SK-N-SH treated with all-trans-retinoic acid at 6 μM for 48 hours (cell line): ENCODE measurements around the gene PPP1R27.

Experiments
- ATAC-seq: fragments of 200-7000 bp; cut with Tn5 transposase; 3 replicates; pipeline ENCODE4 v1.9.1; 2020; ENCODE audit warnings: mild to moderate bottlenecking, moderate library complexity
- BACH2 ChIP-seq: fragments of 250-450 bp; sonication (Bioruptor Pico); IDR thresholded peaks from 2 replicates; pipeline ENCODE4 v1.9.0; 2021; ENCODE audit warnings: mild to moderate bottlenecking, borderline replicate concordance
- CSDC2 ChIP-seq: fragments of 250-450 bp; sonication (Bioruptor Pico); IDR thresholded peaks from 2 replicates; pipeline ENCODE4 v1.5.0; 2020; ENCODE audit warnings: mild to moderate bottlenecking, moderate library complexity
- ESRRG ChIP-seq: fragments of 250-450 bp; sonication (Bioruptor Pico); IDR thresholded peaks from 2 replicates; pipeline ENCODE4 v1.6.1; 2021; ENCODE audit warnings: mild to moderate bottlenecking
- GLIS3 ChIP-seq: fragments of 250-450 bp; sonication (Bioruptor Pico); IDR thresholded peaks from 2 replicates; pipeline ENCODE4 v1.5.0; 2020; ENCODE audit warnings: mild to moderate bottlenecking, moderate library complexity
- OSR1 ChIP-seq: fragments of 250-450 bp; sonication (Bioruptor Pico); IDR thresholded peaks from 2 replicates; pipeline ENCODE4 v1.8.0; 2022; ENCODE audit warnings: moderate library complexity, mild to moderate bottlenecking, inconsistent platforms
- PPARA ChIP-seq: fragments of 250-450 bp; sonication (Bioruptor Pico); IDR thresholded peaks from 2 replicates; pipeline ENCODE4 v1.5.0; 2020; ENCODE audit warnings: mild to moderate bottlenecking, borderline replicate concordance
- RARB ChIP-seq: fragments of 250-450 bp; sonication (Bioruptor Pico); IDR thresholded peaks from 2 replicates; pipeline ENCODE4 v1.8.0; 2021; ENCODE audit warnings: mild to moderate bottlenecking, moderate library complexity
- SNAI2 ChIP-seq: fragments of 250-450 bp; sonication (Bioruptor Pico); IDR thresholded peaks from 2 replicates; pipeline ENCODE4 v1.5.0; 2020; ENCODE audit warnings: mild to moderate bottlenecking, moderate library complexity
- TCF4 ChIP-seq: fragments of 250-450 bp; sonication (Bioruptor Pico); IDR thresholded peaks from 2 replicates; pipeline ENCODE4 v1.8.0; 2021; ENCODE audit warnings: mild to moderate bottlenecking, moderate library complexity, borderline replicate concordance
- ZC3H10 ChIP-seq: fragments of 250-450 bp; sonication (Bioruptor Pico); IDR thresholded peaks from 2 replicates; pipeline ENCODE4 v1.5.1; 2021; ENCODE audit warnings: mild to moderate bottlenecking, moderate library complexity
- ZFP3 ChIP-seq: fragments of 250-450 bp; sonication (Bioruptor Pico); IDR thresholded peaks from 2 replicates; pipeline ENCODE4 v1.5.0; 2020; ENCODE audit warnings: mild to moderate bottlenecking, moderate library complexity
- ZFP30 ChIP-seq: fragments of 450-650 bp; formaldehyde crosslinking; IDR thresholded peaks from 2 replicates; pipeline ENCODE4 v1.5.0; 2022; ENCODE audit warnings: mild to moderate bottlenecking, moderate library complexity
- ZNF565 ChIP-seq: fragments of 450-650 bp; formaldehyde crosslinking; conservative IDR thresholded peaks from 2 replicates; pipeline ENCODE4 v1.5.0; 2020; ENCODE audit warnings: low read depth, mild to moderate bottlenecking, moderate library complexity
- ZNF70 ChIP-seq: fragments of 450-650 bp; formaldehyde crosslinking; IDR thresholded peaks from 2 replicates; pipeline ENCODE4 v1.5.0; 2020; ENCODE audit warnings: mild to moderate bottlenecking, moderate library complexity
- ZNF8 ChIP-seq: fragments of 450-650 bp; formaldehyde crosslinking; IDR thresholded peaks from 2 replicates; pipeline ENCODE4 v1.5.0; 2020; ENCODE audit warnings: mild to moderate bottlenecking, moderate library complexity
- TF ChIP-seq, protein P1 (sequence below): fragments of 250-450 bp; sonication (Bioruptor Pico); IDR thresholded peaks from 2 replicates; pipeline ENCODE4 v1.5.1; 2021; ENCODE audit warnings: mild to moderate bottlenecking, moderate library complexity
- TF ChIP-seq, protein P2 (sequence below): fragments of 250-450 bp; sonication (Bioruptor Pico); IDR thresholded peaks from 2 replicates; pipeline ENCODE4 v1.8.0; 2020; ENCODE audit warnings: mild to moderate bottlenecking, moderate library complexity, borderline replicate concordance
- TF ChIP-seq, protein P3 (sequence below): fragments of 250-450 bp; sonication (Bioruptor Pico); IDR thresholded peaks from 2 replicates; pipeline ENCODE4 v1.5.1; 2020; ENCODE audit warnings: low read depth, mild to moderate bottlenecking, moderate library complexity
- TF ChIP-seq, protein P4 (sequence below): fragments of 250-450 bp; sonication (Bioruptor Pico); IDR thresholded peaks from 2 replicates; pipeline ENCODE4 v1.8.0; 2021; ENCODE audit warnings: low read depth, mild to moderate bottlenecking, moderate library complexity, borderline replicate concordance
- TF ChIP-seq, protein P5 (sequence below): fragments of 250-450 bp; sonication (Bioruptor Pico); IDR thresholded peaks from 2 replicates; pipeline ENCODE4 v1.5.0; 2020; ENCODE audit warnings: mild to moderate bottlenecking, moderate library complexity

The PPP1R27 gene

DNA sequence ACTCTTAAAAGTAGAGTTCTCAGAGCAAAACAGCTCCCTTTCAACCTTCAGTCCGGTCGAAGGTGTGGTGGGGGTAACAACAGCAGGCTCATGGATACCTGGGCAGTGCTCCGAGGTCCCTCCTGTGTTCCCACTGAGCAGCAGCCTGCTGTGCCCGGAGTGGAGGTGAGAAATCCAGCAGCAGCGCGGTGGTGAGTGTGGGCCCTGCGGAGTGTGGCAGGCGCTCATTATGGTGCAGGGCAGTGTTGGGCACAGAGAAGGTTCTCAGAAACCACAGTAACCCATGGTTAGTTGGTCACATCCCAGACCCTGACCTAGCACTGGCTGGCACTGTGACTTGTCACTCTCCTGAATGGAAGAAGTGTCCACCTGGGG is 30.5 kb upstream of the PPP1R27 start:
- no peak for ATAC-seq
- TF ChIP-seq ZNF70 (CRISPR knock-in tag) = no peak
- TF ChIP-seq, protein P1, sequence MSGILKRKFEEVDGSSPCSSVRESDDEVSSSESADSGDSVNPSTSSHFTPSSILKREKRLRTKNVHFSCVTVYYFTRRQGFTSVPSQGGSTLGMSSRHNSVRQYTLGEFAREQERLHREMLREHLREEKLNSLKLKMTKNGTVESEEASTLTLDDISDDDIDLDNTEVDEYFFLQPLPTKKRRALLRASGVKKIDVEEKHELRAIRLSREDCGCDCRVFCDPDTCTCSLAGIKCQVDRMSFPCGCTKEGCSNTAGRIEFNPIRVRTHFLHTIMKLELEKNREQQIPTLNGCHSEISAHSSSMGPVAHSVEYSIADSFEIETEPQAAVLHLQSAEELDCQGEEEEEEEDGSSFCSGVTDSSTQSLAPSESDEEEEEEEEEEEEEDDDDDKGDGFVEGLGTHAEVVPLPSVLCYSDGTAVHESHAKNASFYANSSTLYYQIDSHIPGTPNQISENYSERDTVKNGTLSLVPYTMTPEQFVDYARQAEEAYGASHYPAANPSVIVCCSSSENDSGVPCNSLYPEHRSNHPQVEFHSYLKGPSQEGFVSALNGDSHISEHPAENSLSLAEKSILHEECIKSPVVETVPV (CRISPR knock-in tag) = no peak
- no peak for TF ChIP-seq ZFP3
- TF ChIP-seq SNAI2 (CRISPR knock-in tag) = no peak
- TF ChIP-seq GLIS3 = no peak
- TF ChIP-seq ZNF565 (CRISPR knock-in tag) = no peak
- TF ChIP-seq, protein P2, sequence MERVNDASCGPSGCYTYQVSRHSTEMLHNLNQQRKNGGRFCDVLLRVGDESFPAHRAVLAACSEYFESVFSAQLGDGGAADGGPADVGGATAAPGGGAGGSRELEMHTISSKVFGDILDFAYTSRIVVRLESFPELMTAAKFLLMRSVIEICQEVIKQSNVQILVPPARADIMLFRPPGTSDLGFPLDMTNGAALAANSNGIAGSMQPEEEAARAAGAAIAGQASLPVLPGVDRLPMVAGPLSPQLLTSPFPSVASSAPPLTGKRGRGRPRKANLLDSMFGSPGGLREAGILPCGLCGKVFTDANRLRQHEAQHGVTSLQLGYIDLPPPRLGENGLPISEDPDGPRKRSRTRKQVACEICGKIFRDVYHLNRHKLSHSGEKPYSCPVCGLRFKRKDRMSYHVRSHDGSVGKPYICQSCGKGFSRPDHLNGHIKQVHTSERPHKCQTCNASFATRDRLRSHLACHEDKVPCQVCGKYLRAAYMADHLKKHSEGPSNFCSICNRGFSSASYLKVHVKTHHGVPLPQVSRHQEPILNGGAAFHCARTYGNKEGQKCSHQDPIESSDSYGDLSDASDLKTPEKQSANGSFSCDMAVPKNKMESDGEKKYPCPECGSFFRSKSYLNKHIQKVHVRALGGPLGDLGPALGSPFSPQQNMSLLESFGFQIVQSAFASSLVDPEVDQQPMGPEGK (CRISPR knock-in tag) = no peak
- TF ChIP-seq OSR1 (CRISPR knock-in tag) = no peak
- no peak for TF ChIP-seq ZNF8 (CRISPR knock-in tag)
- TF ChIP-seq, protein P3, sequence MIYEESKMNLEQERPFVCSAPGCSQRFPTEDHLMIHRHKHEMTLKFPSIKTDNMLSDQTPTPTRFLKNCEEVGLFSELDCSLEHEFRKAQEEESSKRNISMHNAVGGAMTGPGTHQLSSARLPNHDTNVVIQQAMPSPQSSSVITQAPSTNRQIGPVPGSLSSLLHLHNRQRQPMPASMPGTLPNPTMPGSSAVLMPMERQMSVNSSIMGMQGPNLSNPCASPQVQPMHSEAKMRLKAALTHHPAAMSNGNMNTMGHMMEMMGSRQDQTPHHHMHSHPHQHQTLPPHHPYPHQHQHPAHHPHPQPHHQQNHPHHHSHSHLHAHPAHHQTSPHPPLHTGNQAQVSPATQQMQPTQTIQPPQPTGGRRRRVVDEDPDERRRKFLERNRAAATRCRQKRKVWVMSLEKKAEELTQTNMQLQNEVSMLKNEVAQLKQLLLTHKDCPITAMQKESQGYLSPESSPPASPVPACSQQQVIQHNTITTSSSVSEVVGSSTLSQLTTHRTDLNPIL (CRISPR knock-in tag) = no peak
- TF ChIP-seq ESRRG (CRISPR knock-in tag) = no peak
- TF ChIP-seq BACH2 (CRISPR knock-in tag) = no peak
- TF ChIP-seq RARB (CRISPR knock-in tag) = no peak
- no peak for TF ChIP-seq ZFP30 (CRISPR knock-in tag)
- TF ChIP-seq, protein P4, sequence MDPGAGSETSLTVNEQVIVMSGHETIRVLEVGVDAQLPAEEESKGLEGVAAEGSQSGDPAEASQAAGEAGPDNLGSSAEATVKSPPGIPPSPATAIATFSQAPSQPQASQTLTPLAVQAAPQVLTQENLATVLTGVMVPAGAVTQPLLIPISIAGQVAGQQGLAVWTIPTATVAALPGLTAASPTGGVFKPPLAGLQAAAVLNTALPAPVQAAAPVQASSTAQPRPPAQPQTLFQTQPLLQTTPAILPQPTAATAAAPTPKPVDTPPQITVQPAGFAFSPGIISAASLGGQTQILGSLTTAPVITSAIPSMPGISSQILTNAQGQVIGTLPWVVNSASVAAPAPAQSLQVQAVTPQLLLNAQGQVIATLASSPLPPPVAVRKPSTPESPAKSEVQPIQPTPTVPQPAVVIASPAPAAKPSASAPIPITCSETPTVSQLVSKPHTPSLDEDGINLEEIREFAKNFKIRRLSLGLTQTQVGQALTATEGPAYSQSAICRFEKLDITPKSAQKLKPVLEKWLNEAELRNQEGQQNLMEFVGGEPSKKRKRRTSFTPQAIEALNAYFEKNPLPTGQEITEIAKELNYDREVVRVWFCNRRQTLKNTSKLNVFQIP (CRISPR knock-in tag) = no peak
- no peak for TF ChIP-seq ZC3H10
- TF ChIP-seq PPARA = no peak
- TF ChIP-seq, protein P5, sequence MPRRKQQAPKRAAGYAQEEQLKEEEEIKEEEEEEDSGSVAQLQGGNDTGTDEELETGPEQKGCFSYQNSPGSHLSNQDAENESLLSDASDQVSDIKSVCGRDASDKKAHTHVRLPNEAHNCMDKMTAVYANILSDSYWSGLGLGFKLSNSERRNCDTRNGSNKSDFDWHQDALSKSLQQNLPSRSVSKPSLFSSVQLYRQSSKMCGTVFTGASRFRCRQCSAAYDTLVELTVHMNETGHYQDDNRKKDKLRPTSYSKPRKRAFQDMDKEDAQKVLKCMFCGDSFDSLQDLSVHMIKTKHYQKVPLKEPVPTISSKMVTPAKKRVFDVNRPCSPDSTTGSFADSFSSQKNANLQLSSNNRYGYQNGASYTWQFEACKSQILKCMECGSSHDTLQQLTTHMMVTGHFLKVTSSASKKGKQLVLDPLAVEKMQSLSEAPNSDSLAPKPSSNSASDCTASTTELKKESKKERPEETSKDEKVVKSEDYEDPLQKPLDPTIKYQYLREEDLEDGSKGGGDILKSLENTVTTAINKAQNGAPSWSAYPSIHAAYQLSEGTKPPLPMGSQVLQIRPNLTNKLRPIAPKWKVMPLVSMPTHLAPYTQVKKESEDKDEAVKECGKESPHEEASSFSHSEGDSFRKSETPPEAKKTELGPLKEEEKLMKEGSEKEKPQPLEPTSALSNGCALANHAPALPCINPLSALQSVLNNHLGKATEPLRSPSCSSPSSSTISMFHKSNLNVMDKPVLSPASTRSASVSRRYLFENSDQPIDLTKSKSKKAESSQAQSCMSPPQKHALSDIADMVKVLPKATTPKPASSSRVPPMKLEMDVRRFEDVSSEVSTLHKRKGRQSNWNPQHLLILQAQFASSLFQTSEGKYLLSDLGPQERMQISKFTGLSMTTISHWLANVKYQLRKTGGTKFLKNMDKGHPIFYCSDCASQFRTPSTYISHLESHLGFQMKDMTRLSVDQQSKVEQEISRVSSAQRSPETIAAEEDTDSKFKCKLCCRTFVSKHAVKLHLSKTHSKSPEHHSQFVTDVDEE (CRISPR knock-in tag) = no peak
- no peak for TF ChIP-seq TCF4 (CRISPR knock-in tag)
- no peak for TF ChIP-seq CSDC2

DNA sequence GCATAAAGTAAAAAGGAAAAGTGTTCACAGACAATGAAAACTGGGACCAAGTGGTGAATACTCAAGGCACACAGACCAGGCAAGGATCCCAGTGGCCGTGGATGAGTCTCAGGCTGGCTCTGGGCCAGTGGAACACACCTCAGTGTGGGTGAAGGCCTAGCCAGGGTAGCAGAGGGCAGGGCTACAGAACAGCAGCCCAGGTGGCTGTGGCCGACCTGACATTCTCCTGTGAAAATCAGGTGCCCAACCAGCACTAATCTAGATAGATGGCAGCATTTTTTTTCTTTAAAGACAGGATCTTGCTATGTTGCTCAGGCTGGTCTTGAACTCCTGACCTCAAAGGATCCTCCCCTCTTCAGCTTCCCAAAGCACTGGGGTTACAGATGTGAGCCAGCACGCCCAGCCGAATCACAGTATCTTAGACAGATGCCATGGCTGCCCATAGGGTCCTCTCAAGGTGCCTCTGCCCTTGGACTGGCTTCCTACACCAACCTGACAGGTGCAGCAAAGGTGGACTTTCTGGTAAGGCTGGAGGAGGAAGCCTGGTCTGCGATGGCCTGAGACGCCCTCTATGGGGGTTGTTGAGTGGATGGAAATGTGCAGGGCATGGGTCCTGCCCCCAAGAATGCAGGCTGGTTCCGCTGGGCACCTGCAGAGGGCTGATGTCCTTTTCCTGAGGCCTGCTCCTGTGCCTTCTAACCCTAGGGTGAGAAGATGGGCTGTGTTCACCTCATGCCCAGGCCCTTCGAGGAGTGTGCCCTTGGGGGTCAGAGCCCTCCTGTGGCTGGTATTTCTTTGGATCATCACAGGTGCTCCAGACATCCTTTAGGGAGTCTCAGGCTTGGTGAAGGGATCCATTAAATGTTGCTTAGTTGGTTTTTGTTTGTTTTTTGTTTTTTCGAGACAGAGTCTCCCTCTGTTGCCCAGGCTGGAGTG is 29.3 kb upstream of the PPP1R27 start:
- TF ChIP-seq TCF4 (CRISPR knock-in tag) (no peak), SNAI2 (CRISPR knock-in tag) (no peak), OSR1 (CRISPR knock-in tag) (no peak), PPARA (no peak)
- TF ChIP-seq, protein P4 (CRISPR knock-in tag) = no peak
- TF ChIP-seq, all 23 proteins: peak for 0
- ATAC-seq = no peak
